ENCODE measurements around the gene BBX. TPM values are rescaled to one million over a fixed set of nuclear protein-coding genes. Genes with fewer than 3 reads are reported as not detected.

The BBX gene
- total RNA-seq, 5 donors from 2014 or later (not counting 1 experiment from before 2014, with no cell fraction given): 67.7 to 89.8 (median 82.0) TPM

DNA sequence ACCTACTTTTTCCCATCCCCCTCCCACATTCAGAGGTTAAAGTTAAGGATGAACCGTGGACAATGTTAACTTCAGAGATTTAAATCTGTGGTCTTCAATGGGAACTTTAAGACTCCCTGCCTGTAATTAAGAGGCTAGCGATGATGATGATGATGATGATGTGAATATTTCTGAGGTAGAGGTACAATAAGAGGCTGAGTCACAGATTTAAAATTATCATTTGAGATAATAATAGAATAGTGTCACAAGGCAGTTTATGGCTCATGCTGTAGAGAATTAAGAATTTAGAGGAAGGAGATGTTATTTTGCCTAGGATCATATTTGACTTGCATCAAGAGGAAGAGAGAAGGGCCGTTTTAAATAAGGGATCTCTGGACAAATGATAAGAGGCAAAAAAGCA lies 146.2 kb downstream of the BBX start:
- ChIA-PET POLR2A (no interaction called here), CTCF (interaction anchor here (1.1 to 1.5 kb wide), 2 partner anchors 8 to 9 kb away, joined by 3 to 5 read pairs; no protein-coding TSS in a partner anchor)
- no peaks in the 10 kb centered on the region for H3K36me3 ChIP-seq (ENCODE audit: control insufficient read depth in 2 of 2, extremely low read depth in 1 of 2, insufficient read depth in 1 of 2, low read length in 1 of 2)
- no peak overlapping the region for H3K27ac Mint-ChIP-seq
- no peaks in the 10 kb centered on the region for H3K9me3 ChIP-seq
- H3K27ac ChIP-seq (ENCODE audit: low read length): no peak overlapping the region
- no peak overlapping the region for H3K4me3 Mint-ChIP-seq
- ATAC-seq (replicated peaks in 1 of 4): no peak
- WGBS (ENCODE audit: insufficient coverage): 88% methylated on average over 1 of the region's 3 CpGs
- no peak for DNase-seq
- H3K27me3 ChIP-seq (replicated peaks in 1 of 2; ENCODE audit: control insufficient read depth in 2 of 2, extremely low read depth in 1 of 2, insufficient read depth in 2 of 2, low read length in 1 of 2): no peaks in the 10 kb centered on the region
- H3K36me3 Mint-ChIP-seq: peaks cover 10% of the 10 kb centered on the region
- H3K4me1 ChIP-seq (ENCODE audit: control insufficient read depth in 1 of 2, extremely low read depth in 1 of 2, insufficient read depth in 2 of 2, low read length in 2 of 2): no peaks in the 10 kb centered on the region
- H3K4me3 ChIP-seq (ENCODE audit: control insufficient read depth in 1 of 2, extremely low read depth in 1 of 2, low read length in 1 of 2): no peak overlapping the region
- no peaks in the 10 kb centered on the region for H3K9me3 Mint-ChIP-seq
- H3K4me1 Mint-ChIP-seq: peaks cover 27 to 36% (median 34%) of the 10 kb centered on the region in 3 donors
- no peaks in the 10 kb centered on the region for H3K27me3 Mint-ChIP-seq

DNA sequence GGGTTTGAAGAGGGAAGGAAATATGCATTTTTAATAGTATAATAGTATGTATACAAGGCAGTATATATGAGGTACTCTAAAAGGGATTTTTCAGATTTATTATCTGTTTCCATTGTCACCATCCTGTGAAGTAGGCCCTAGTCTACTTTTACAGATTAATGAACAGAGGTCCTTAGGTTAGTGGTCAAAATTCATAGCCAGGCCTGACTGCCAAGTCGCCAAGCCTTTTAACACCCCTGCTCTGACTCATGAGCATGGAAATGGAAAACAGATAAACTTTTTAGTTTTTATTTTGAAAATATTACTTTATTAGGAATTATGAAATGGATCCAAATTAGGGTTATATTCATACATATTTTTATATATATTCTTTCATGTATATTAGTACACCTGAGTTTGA lies 146.9 kb downstream of the BBX start:
- peaks cover 33 to 40% (median 36%) of the 10 kb centered on the region in 3 donors for H3K4me1 Mint-ChIP-seq
- H3K9me3 Mint-ChIP-seq: no peaks in the 10 kb centered on the region

DNA sequence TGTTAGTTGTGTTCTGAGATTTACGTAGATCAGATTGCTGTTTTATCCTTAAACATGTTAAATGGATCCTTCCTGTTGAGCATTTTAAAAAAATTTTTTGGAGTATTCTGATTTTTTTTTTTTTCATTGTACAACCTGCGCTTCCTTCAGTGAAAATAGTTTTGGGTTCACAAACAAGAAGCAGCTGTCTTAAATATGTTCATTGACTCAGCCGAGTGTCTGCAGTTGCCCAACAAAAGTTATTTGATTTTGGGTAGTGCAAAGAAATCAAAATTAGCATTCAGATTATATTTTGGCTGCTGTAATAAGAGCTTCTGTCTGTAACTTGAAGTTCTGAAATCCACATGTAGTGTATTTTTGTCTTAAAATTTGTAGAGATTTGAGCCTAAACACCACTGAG lies 148.2 kb downstream of the BBX start:
- Mint-ChIP-seq H3K4me3 (no peak overlapping the region), H3K27me3 (no peaks in the 10 kb centered on the region), H3K27ac (no peak overlapping the region), H3K4me1 (peaks cover 35 to 47% (median 40%) of the 10 kb centered on the region in 3 donors), H3K36me3 (no peaks in the 10 kb centered on the region), H3K9me3 (no peaks in the 10 kb centered on the region)
- whole genome bisulfite sequencing (ENCODE audit: insufficient coverage): no CpG with 5 or more reads among the region's 3 CpGs
- Histone ChIP-seq H3K4me1 (ENCODE audit: control insufficient read depth in 1 of 2, extremely low read depth in 1 of 2, insufficient read depth in 2 of 2, low read length in 2 of 2) (peaks cover 0 to 6% of the 10 kb centered on the region in 2 experiments), H3K27me3 (replicated peaks in 1 of 2; ENCODE audit: control insufficient read depth in 2 of 2, extremely low read depth in 1 of 2, insufficient read depth in 2 of 2, low read length in 1 of 2) (no peaks in the 10 kb centered on the region), H3K27ac (ENCODE audit: low read length) (no peak overlapping the region), H3K9me3 (no peaks in the 10 kb centered on the region), H3K4me3 (ENCODE audit: control insufficient read depth in 1 of 2, extremely low read depth in 1 of 2, low read length in 1 of 2) (no peak overlapping the region), H3K36me3 (ENCODE audit: control insufficient read depth in 2 of 2, extremely low read depth in 1 of 2, insufficient read depth in 1 of 2, low read length in 1 of 2) (no peaks in the 10 kb centered on the region)
- POLR2A ChIA-PET: interaction anchor here (0.7 kb wide), 2 partner anchors 15 to 1882 kb away, joined by 4 to 5 read pairs; no protein-coding TSS in a partner anchor
- CTCF ChIA-PET: interaction anchor here (0.6 to 2.4 kb wide), 11 partner anchors 8 to 257 kb away, joined by 3 to 25 read pairs (median 3); no protein-coding TSS in a partner anchor
- no peak for DNase-seq
- no peak for ATAC-seq (replicated peaks in 1 of 4)

More for the DNA sequence above, 146.9 kb downstream of the BBX start:
- ChIA-PET CTCF (interaction anchor here (1.1 to 2.4 kb wide), 3 partner anchors 8 to 21 kb away, joined by 4 to 25 read pairs (median 8); no protein-coding TSS in a partner anchor), POLR2A (interaction anchor here in 1 of 2 donors (0.9 kb wide), 1 partner anchor 13 kb away, joined by 3 read pairs; no protein-coding TSS in a partner anchor)
- Histone ChIP-seq H3K27me3 (replicated peaks in 1 of 2; ENCODE audit: control insufficient read depth in 2 of 2, extremely low read depth in 1 of 2, insufficient read depth in 2 of 2, low read length in 1 of 2) (no peaks in the 10 kb centered on the region), H3K4me3 (ENCODE audit: control insufficient read depth in 1 of 2, extremely low read depth in 1 of 2, low read length in 1 of 2) (no peak overlapping the region), H3K27ac (ENCODE audit: low read length) (no peak overlapping the region), H3K4me1 (ENCODE audit: control insufficient read depth in 1 of 2, extremely low read depth in 1 of 2, insufficient read depth in 2 of 2, low read length in 2 of 2) (no peaks in the 10 kb centered on the region), H3K36me3 (ENCODE audit: control insufficient read depth in 2 of 2, extremely low read depth in 1 of 2, insufficient read depth in 1 of 2, low read length in 1 of 2) (no peaks in the 10 kb centered on the region), H3K9me3 (no peaks in the 10 kb centered on the region)
- Mint-ChIP-seq H3K27me3 (no peaks in the 10 kb centered on the region), H3K36me3 (peaks cover 3% of the 10 kb centered on the region), H3K4me3 (no peak overlapping the region), H3K27ac (no peak overlapping the region)
- ATAC-seq (replicated peaks in 1 of 4): no peak
- no peak for DNase-seq
- no CpG with 5 or more reads among the region's 1 CpG for WGBS (ENCODE audit: insufficient coverage)

DNA sequence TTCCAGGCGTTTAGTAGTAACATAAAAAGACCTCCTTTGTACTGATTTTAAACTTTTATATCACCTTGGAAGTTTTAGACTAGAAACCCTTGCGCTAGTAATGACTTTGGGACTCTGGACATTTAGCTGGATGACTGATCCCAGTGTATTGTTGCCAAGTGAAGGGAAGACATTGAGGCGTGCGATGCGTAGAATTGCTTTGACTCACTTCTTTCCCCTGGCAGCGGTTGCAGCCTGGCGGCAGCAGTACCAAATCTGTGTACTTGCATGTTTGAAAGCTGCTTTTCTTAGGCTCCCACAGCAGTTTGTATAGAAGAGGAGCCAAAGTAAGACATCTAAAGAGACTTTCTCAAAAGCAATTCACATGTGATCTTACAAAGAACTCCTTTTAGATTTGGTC lies 151.6 kb downstream of the BBX start:
- DNase-seq (no peak), ATAC-seq (replicated peaks in 1 of 4) (peak in 1 of 4 experiments; percentile 26)
- Mint-ChIP-seq H3K9me3 (no peaks in the 10 kb centered on the region), H3K4me1 (peaks cover 32 to 40% (median 33%) of the 10 kb centered on the region in 3 donors), H3K27ac (peak overlapping the region; percentile 17 to 82), H3K4me3 (peak overlapping the region in 1 of 3 donors; percentile 48), H3K36me3 (no peaks in the 10 kb centered on the region), H3K27me3 (no peaks in the 10 kb centered on the region)
- H3K36me3 ChIP-seq (ENCODE audit: control insufficient read depth in 2 of 2, extremely low read depth in 1 of 2, insufficient read depth in 1 of 2, low read length in 1 of 2): no peaks in the 10 kb centered on the region
- H3K27ac ChIP-seq (ENCODE audit: low read length): no peak overlapping the region
- no peaks in the 10 kb centered on the region for H3K27me3 ChIP-seq (replicated peaks in 1 of 2; ENCODE audit: control insufficient read depth in 2 of 2, extremely low read depth in 1 of 2, insufficient read depth in 2 of 2, low read length in 1 of 2)
- H3K9me3 ChIP-seq: no peaks in the 10 kb centered on the region
- POLR2A ChIA-PET: interaction anchor here in 1 of 2 donors (0.6 kb wide), 1 partner anchor 617 kb away, joined by 3 read pairs; no protein-coding TSS in a partner anchor
- no CpG with 5 or more reads among the region's 7 CpGs for WGBS (ENCODE audit: insufficient coverage)
- H3K4me3 ChIP-seq (ENCODE audit: control insufficient read depth in 1 of 2, extremely low read depth in 1 of 2, low read length in 1 of 2): no peak overlapping the region
- peaks cover 0 to 6% of the 10 kb centered on the region in 2 experiments for H3K4me1 ChIP-seq (ENCODE audit: control insufficient read depth in 1 of 2, extremely low read depth in 1 of 2, insufficient read depth in 2 of 2, low read length in 2 of 2)
- CTCF ChIA-PET: interaction anchor here (0.6 to 6.5 kb wide), 10 partner anchors 10 to 804 kb away, joined by 3 to 95 read pairs (median 6); no protein-coding TSS in a partner anchor

DNA sequence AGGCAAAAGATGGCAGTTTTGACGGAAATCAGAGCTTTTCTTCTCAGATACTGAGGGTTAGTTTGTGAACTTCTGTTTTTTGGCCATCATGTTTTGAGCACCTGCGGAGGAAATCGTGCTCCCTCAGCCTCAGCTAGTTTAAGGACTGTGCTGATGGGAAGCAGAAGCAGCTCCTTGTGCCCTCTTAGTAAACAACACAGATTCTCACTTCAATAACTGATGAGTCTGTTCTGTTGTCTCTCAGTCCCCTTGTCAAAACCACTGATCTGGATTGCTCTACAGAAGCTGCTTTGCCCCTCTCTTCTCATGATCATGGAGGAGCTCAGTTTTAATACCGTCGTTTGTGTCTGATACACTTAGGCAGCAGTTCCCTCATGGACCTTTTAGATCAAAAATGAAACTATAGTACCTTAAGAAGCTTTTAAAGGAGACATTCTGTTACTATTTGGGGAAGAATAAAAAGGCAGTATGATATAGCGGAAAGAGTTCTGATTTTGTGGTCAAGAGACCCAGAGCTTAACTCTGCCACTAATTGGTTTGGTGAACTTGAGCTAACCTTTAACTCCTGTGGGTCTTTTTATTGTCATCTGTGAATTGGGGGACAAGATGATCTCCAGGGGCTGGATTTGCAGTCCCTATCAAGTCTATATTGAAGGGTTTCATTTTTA lies 152.6 kb downstream of the BBX start:
- Histone ChIP-seq H3K27me3 (replicated peaks in 1 of 2; ENCODE audit: control insufficient read depth in 2 of 2, extremely low read depth in 1 of 2, insufficient read depth in 2 of 2, low read length in 1 of 2) (no peaks in the 10 kb centered on the region), H3K36me3 (ENCODE audit: control insufficient read depth in 2 of 2, extremely low read depth in 1 of 2, insufficient read depth in 1 of 2, low read length in 1 of 2) (no peaks in the 10 kb centered on the region), H3K27ac (ENCODE audit: low read length) (no peak overlapping the region), H3K4me1 (ENCODE audit: control insufficient read depth in 1 of 2, extremely low read depth in 1 of 2, insufficient read depth in 2 of 2, low read length in 2 of 2) (peaks cover 0 to 6% of the 10 kb centered on the region in 2 experiments), H3K9me3 (no peaks in the 10 kb centered on the region), H3K4me3 (ENCODE audit: control insufficient read depth in 1 of 2, extremely low read depth in 1 of 2, low read length in 1 of 2) (no peak overlapping the region)
- DNase-seq (no peak), ATAC-seq (replicated peaks in 1 of 4) (peak; percentile 19 to 48 (median 36))
- CTCF ChIA-PET: interaction anchor here (0.6 to 6.5 kb wide), 39 partner anchors 9 to 1278 kb away, joined by 3 to 95 read pairs (median 4); partner anchors contain the start of gene GUCA1C (in 1 of the 2)
- POLR2A ChIA-PET: interaction anchor here in 1 of 2 donors (0.6 to 1.6 kb wide), 2 partner anchors 16 to 34 kb away, joined by 3 read pairs; no protein-coding TSS in a partner anchor
- peaks cover 36 to 40% (median 37%) of the 10 kb centered on the region in 3 donors for H3K4me1 Mint-ChIP-seq
- 70% methylated on average over 2 of the region's 6 CpGs for WGBS (ENCODE audit: insufficient coverage)
- H3K27me3 Mint-ChIP-seq: no peaks in the 10 kb centered on the region
- no peaks in the 10 kb centered on the region for H3K9me3 Mint-ChIP-seq
- H3K36me3 Mint-ChIP-seq: no peaks in the 10 kb centered on the region
- H3K4me3 Mint-ChIP-seq: peak overlapping the region in 1 of 3 donors; percentile 48
- H3K27ac Mint-ChIP-seq: peak overlapping the region; percentile 23 to 82

DNA sequence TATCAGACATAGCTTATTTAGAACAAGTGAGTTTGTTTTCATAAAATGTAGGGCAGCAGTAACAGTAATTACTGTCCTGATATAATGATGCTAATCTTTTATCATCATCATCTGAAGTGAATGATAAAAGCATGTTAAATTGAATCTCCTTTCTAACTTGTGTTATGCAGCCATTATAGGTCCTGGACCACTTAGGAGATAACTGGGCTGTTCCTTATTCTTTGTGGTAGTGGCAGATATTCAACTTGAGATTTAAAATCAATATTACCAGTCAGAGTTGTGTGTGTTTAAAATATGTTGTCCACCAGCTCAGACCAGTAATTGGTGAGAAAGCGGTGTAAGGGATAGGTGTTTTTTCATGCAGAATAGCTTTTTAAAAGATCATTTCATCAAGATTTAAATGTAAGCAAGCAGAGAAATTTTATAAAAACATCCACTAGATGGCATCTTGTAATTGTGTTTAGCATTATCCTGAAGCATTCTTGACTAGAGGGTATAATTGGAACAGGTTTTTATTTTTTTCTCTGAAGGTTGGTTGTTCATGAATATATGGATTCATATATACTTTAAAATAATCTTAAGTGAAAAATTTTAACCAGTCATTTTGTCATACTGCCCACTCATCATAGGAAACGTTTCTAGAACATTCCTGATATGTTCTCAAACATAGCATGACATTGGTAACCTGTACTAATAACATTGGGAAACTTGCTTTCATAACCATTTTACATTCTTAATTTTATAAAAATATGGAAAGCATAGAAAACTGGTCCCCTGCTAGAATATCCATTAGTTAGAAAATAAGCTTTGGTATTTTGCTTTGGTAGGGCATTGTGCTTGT lies 153.9 kb downstream of the BBX start:
- no peaks in the 10 kb centered on the region for H3K36me3 Mint-ChIP-seq
- POLR2A ChIA-PET: interaction anchor here (1.0 to 1.6 kb wide), 2 partner anchors 16 to 17 kb away, joined by 3 read pairs; no protein-coding TSS in a partner anchor
- peak in 2 of 4 experiments; percentile 50 to 54 for ATAC-seq (replicated peaks in 1 of 4)
- H3K36me3 ChIP-seq (ENCODE audit: control insufficient read depth in 2 of 2, extremely low read depth in 1 of 2, insufficient read depth in 1 of 2, low read length in 1 of 2): no peaks in the 10 kb centered on the region
- peak in 1 of 35 experiments; percentile 42 for DNase-seq
- H3K27ac ChIP-seq (ENCODE audit: low read length): no peak overlapping the region
- no peaks in the 10 kb centered on the region for H3K27me3 ChIP-seq (replicated peaks in 1 of 2; ENCODE audit: control insufficient read depth in 2 of 2, extremely low read depth in 1 of 2, insufficient read depth in 2 of 2, low read length in 1 of 2)
- H3K27ac Mint-ChIP-seq: peak overlapping the region in 1 of 2 donors; percentile 3
- no peaks in the 10 kb centered on the region for H3K9me3 Mint-ChIP-seq
- no peaks in the 10 kb centered on the region for H3K9me3 ChIP-seq
- H3K4me1 ChIP-seq (ENCODE audit: control insufficient read depth in 1 of 2, extremely low read depth in 1 of 2, insufficient read depth in 2 of 2, low read length in 2 of 2): peaks cover 0 to 6% of the 10 kb centered on the region in 2 experiments
- no peaks in the 10 kb centered on the region for H3K27me3 Mint-ChIP-seq
- CTCF ChIA-PET: interaction anchor here (0.6 to 6.5 kb wide), 41 partner anchors 7 to 805 kb away, joined by 3 to 95 read pairs (median 5); no protein-coding TSS in a partner anchor
- H3K4me3 Mint-ChIP-seq: no peak overlapping the region
- WGBS (ENCODE audit: insufficient coverage): no CpG with 5 or more reads among the region's 2 CpGs
- H3K4me1 Mint-ChIP-seq: peaks cover 41 to 42% (median 41%) of the 10 kb centered on the region in 3 donors
- H3K4me3 ChIP-seq (ENCODE audit: control insufficient read depth in 1 of 2, extremely low read depth in 1 of 2, low read length in 1 of 2): no peak overlapping the region

Measured in T-cell (primary cell).